ENCODE measurements around the gene DNAJC5G.
"Not testable (repeated sequence)": the region's sequence is repeated elsewhere in the genome, so short reads cannot be mapped to it uniquely, and the experiment has no call there.

The DNAJC5G gene

GRCh38 chr2:27281855-27282559, 6.8 kb downstream of the DNAJC5G start, which contains the start of gene TRIM54:
Gene TRIM54 (plus strand): TSS chr2:27282429. CDS start chr2:27282732, 303 bp downstream.
- no peak for DNase-seq

- DNase-seq, result no peak
Measured at GRCh38 chr2:27282892-27283291, 7.7 kb downstream of the DNAJC5G start.

- no peak for DNase-seq
Measured at GRCh38 chr2:27284996-27285395, 9.8 kb downstream of the DNAJC5G start.

GRCh38 chr2:27285481-27285880, 10.2 kb downstream of the DNAJC5G start:
- no peak for DNase-seq

- DNase-seq, result no peak
Measured at GRCh38 chr2:27288610-27289009, 13.4 kb downstream of the DNAJC5G start.

- no peak for DNase-seq
Measured at GRCh38 chr2:27290549-27290948, 15.3 kb downstream of the DNAJC5G start.

- DNase-seq, result no peak
Measured at GRCh38 chr2:27291865-27292264, 16.6 kb downstream of the DNAJC5G start.

GRCh38 chr2:27294928-27295327, 19.7 kb downstream of the DNAJC5G start:
- no peak for DNase-seq

GRCh38 chr2:27296481-27296880, 21.2 kb downstream of the DNAJC5G start:
- DNase-seq, result no peak

- no peak for DNase-seq
Measured at GRCh38 chr2:27297195-27297594, 22.0 kb downstream of the DNAJC5G start.

- DNase-seq, result no peak
Measured at GRCh38 chr2:27298391-27299080, 23.3 kb downstream of the DNAJC5G start.

GRCh38 chr2:27300606-27301005, 25.4 kb downstream of the DNAJC5G start:
- DNase-seq, result not testable (repeated sequence)

GRCh38 chr2:27303093-27304025, 28.1 kb downstream of the DNAJC5G start:
- DNase-seq, result peak; percentile 73

- no peak for DNase-seq
Measured at GRCh38 chr2:27304488-27305240, 29.4 kb downstream of the DNAJC5G start.

GRCh38 chr2:27305516-27305915, 30.3 kb downstream of the DNAJC5G start:
- DNase-seq, result no peak

- no peak for DNase-seq
Measured at GRCh38 chr2:27306136-27306535, 30.9 kb downstream of the DNAJC5G start.

- no peak for DNase-seq
Measured at GRCh38 chr2:27306573-27307286, 31.5 kb downstream of the DNAJC5G start.

GRCh38 chr2:27307287-27307544, 32.0 kb downstream of the DNAJC5G start:
- no peak for DNase-seq

- no peak for DNase-seq
Measured at GRCh38 chr2:27307545-27308358, 32.5 kb downstream of the DNAJC5G start.

- peak; percentile 24 for DNase-seq
Measured at GRCh38 chr2:27308359-27308881, 33.2 kb downstream of the DNAJC5G start, which contains the start of gene UCN. Gene UCN (minus strand): TSS chr2:27308445. CDS start chr2:27307895, 550 bp downstream.

- DNase-seq, result no peak
Measured at GRCh38 chr2:27309651-27310050, 34.4 kb downstream of the DNAJC5G start.

Data from amniotic stem cell (primary cell).